SK-N-SH (cell line): ENCODE measurements around the gene ARRDC2. TPM values are rescaled to one million over a fixed set of nuclear protein-coding genes. Genes with fewer than 3 reads are reported as not detected.
A peak's percentile ranks its signal among the peaks of the same experiment; 100 is the strongest.

Experiments
- CTCF ChIA-PET: fragments of 300-600, 350-600 bp; formaldehyde crosslinking; extraction: SDS; loops from one replicate; lab custom pipeline; 2021; lab: Yijun Ruan, JAX
- POLR2A ChIA-PET: fragments of 350-600 bp; sonication (Branson Sonifier 250); formaldehyde crosslinking; extraction: SDS; loops from one replicate; lab custom pipeline; 2020; ENCODE audit warnings: antibody characterized with exemption, inconsistent platforms; lab: Yijun Ruan, JAX
- DNase-seq: peaks from one replicate; pipeline ENCODE4 v3.0.0; 2012
- H2AFZ ChIP-seq: fragments of 200-600 bp; sonication (generic); 2 replicates; pipeline ENCODE4 v1.8.1; 2016; ENCODE audit warnings: antibody characterized with exemption, mild to moderate bottlenecking, low read depth
- H3F3A ChIP-seq: fragments of 200-600 bp; sonication (generic); replicated peaks from 2 replicates; pipeline ENCODE3; 2016; ENCODE audit warnings: antibody characterized with exemption, mild to moderate bottlenecking; ENCODE audit not compliant: insufficient read depth
- H3K27ac ChIP-seq, 2 experiments: fragments of 200-500 bp in 1 of 2; fragments of 200-600 bp in 1 of 2; sonication (Bioruptor generic) in 1 of 2; sonication (generic), shearing (Covaris generic) in 1 of 2; 2 replicates each; pipeline versions ENCODE4 v1.5.1 to v1.6.1; 2014 to 2016; ENCODE audit warnings: low read depth in 2 of 2, inconsistent platforms in 1 of 2, low read length in 1 of 2, mild to moderate bottlenecking in 1 of 2, mixed read lengths in 1 of 2
- H3K27me3 ChIP-seq: fragments of 200-600 bp; sonication (generic), shearing (Covaris generic); 2 replicates; pipeline ENCODE4 v1.6.1; 2016; ENCODE audit warnings: mixed run types; ENCODE audit not compliant: insufficient read depth
- H3K36me3 ChIP-seq, 2 experiments: fragments of 200-500 bp in 1 of 2; fragments of 200-600 bp in 1 of 2; sonication (Bioruptor generic) in 1 of 2; sonication (generic) in 1 of 2; replicated peaks in 1 of 2; 2 replicates each; pipeline versions ENCODE3 to v1.5.1; 2014 to 2016; ENCODE audit warnings: low read length in 1 of 2, mild to moderate bottlenecking in 1 of 2; ENCODE audit not compliant: insufficient read depth in 2 of 2, control insufficient read depth in 1 of 2
- H3K4me1 ChIP-seq, 2 experiments: fragments of 200-500 bp in 1 of 2; fragments of 200-600 bp in 1 of 2; sonication (Bioruptor generic) in 1 of 2; sonication (generic), shearing (Covaris generic) in 1 of 2; 2 replicates each; pipeline versions ENCODE4 v1.5.1 to v1.6.1; 2014 to 2016; ENCODE audit warnings: low read depth in 1 of 2, low read length in 1 of 2, mixed run types in 1 of 2; ENCODE audit not compliant: insufficient read depth in 2 of 2, control insufficient read depth in 1 of 2
- H3K4me2 ChIP-seq: fragments of 200-600 bp; sonication (generic), shearing (Covaris generic); 2 replicates; pipeline ENCODE4 v1.6.1; 2017; ENCODE audit warnings: mixed run types
- H3K4me3 ChIP-seq, 2 experiments: fragments of 200-500 bp in 1 of 2; fragments of 200-600 bp in 1 of 2; sonication (Bioruptor generic) in 1 of 2; sonication (generic), shearing (Covaris generic) in 1 of 2; 2 replicates each; pipeline versions ENCODE4 v1.5.1 to v1.8.1; 2014 to 2016; ENCODE audit warnings: low read depth in 2 of 2, inconsistent platforms in 1 of 2, low read length in 1 of 2, mild to moderate bottlenecking in 1 of 2, mixed read lengths in 1 of 2, moderate library complexity in 1 of 2
- H3K79me2 ChIP-seq: fragments of 200-600 bp; sonication (generic); 2 replicates; pipeline ENCODE4 v1.8.1; 2017; ENCODE audit warnings: mild to moderate bottlenecking; ENCODE audit not compliant: insufficient read depth
- H3K9ac ChIP-seq: fragments of 200-600 bp; sonication (generic); 2 replicates; pipeline ENCODE4 v1.6.1; 2017; ENCODE audit warnings: mixed run types
- H3K9me2 ChIP-seq: fragments of 200-600 bp; sonication (generic); 2 replicates; pipeline ENCODE4 v1.6.1; 2017; ENCODE audit warnings: mixed run types
- H3K9me3 ChIP-seq: fragments of 200-600 bp; sonication (generic); 2 replicates; pipeline ENCODE4 v1.6.1; 2017; ENCODE audit warnings: mixed run types, mild to moderate bottlenecking, moderate library complexity
- H4K20me1 ChIP-seq: fragments of 200-600 bp; sonication (generic); 2 replicates; pipeline ENCODE4 v1.6.1; 2017; ENCODE audit warnings: mild to moderate bottlenecking, mixed run types; ENCODE audit not compliant: insufficient read depth
- CHD2 ChIP-seq: fragments of 150-350 bp; IDR thresholded peaks from 2 replicates; pipeline ENCODE4 v1.6.1; 2018; ENCODE audit warnings: low read length; ENCODE audit not compliant: partially characterized antibody
- EP300 ChIP-seq, 2 experiments: IDR thresholded peaks; 2 replicates each; pipeline versions ENCODE4 v1.4.0 to v1.6.1; 2012; ENCODE audit warnings: borderline replicate concordance in 1 of 2, low read depth in 1 of 2, low read length in 1 of 2
- EZH2phosphoT487 ChIP-seq: fragments of 200-600 bp; sonication (generic); IDR thresholded peaks from 2 replicates; pipeline ENCODE4 v1.6.1; 2017; ENCODE audit warnings: low read depth, mixed run types, mild to moderate bottlenecking, antibody characterized with exemption, moderate library complexity, borderline replicate concordance
- FOSL2 ChIP-seq: IDR thresholded peaks from 2 replicates; pipeline ENCODE4 v1.4.0; 2012; ENCODE audit warnings: low read depth, mild to moderate bottlenecking, moderate library complexity, borderline replicate concordance
- FOXJ3 ChIP-seq: sonication (generic); formaldehyde crosslinking; IDR thresholded peaks from 2 replicates; pipeline ENCODE4 v1.5.1; 2020; ENCODE audit warnings: mild to moderate bottlenecking, missing genetic modification reagents
- FOXM1 ChIP-seq: IDR thresholded peaks from 2 replicates; pipeline ENCODE4 v1.4.0; 2012; ENCODE audit warnings: low read depth, mild to moderate bottlenecking
- GABPA ChIP-seq: IDR thresholded peaks from 2 replicates; pipeline ENCODE4 v1.4.0; 2012; ENCODE audit warnings: low read depth, mild to moderate bottlenecking
- MXI1 ChIP-seq: IDR thresholded peaks from 2 replicates; pipeline ENCODE4 v1.6.1; 2012; ENCODE audit warnings: mild to moderate bottlenecking, low read depth, low read length, improper control_type of control experiment
- NFIC ChIP-seq: IDR thresholded peaks from 2 replicates; pipeline ENCODE4 v1.4.0; 2012; ENCODE audit warnings: borderline replicate concordance
- NRF1 ChIP-seq: IDR thresholded peaks from 2 replicates; pipeline ENCODE4 v1.6.1; 2012; ENCODE audit warnings: low read depth, mild to moderate bottlenecking, low read length
- POLR2AphosphoS5 ChIP-seq: IDR thresholded peaks from 2 replicates; pipeline ENCODE4 v1.6.1; 2012; ENCODE audit warnings: low read depth, low read length
- RAD21 ChIP-seq: IDR thresholded peaks from 2 replicates; pipeline ENCODE4 v1.6.1; 2012; ENCODE audit warnings: mild to moderate bottlenecking, low read length
- RCOR1 ChIP-seq: fragments of 150-350 bp; IDR thresholded peaks from 2 replicates; pipeline ENCODE4 v1.6.1; 2017; ENCODE audit warnings: antibody characterized with exemption, low read length
- RFX5 ChIP-seq: IDR thresholded peaks from 2 replicates; pipeline ENCODE4 v1.6.1; 2012; ENCODE audit warnings: mild to moderate bottlenecking, improper control_type of control experiment, low read length
- RXRA ChIP-seq: IDR thresholded peaks from 2 replicates; pipeline ENCODE4 v1.4.0; 2012; ENCODE audit warnings: low read depth, mild to moderate bottlenecking, borderline replicate concordance
- TAF1 ChIP-seq: IDR thresholded peaks from 2 replicates; pipeline ENCODE4 v1.6.1; 2012; ENCODE audit warnings: low read depth, mild to moderate bottlenecking, low read length, moderate library complexity, borderline replicate concordance
- TCF12 ChIP-seq: IDR thresholded peaks from 2 replicates; pipeline ENCODE4 v1.4.0; 2012
- TEAD4 ChIP-seq: IDR thresholded peaks from 2 replicates; pipeline ENCODE4 v1.4.0; 2012; ENCODE audit warnings: mild to moderate bottlenecking, borderline replicate concordance; ENCODE audit not compliant: insufficient read depth
- WGBS: methylation state at CpG from one replicate; pipeline ENCODE4 v1.1.6; 2017; ENCODE audit warnings: low lambda C conversion rate; 5-methylcytosine and 5-hydroxymethylcytosine counted together
- polyA plus RNA-seq, 3 experiments: library from polyadenylated mRNA; depleted of rRNA; stranded (reverse); fragments of >200 nt; gene quantifications; 2 replicates each; pipeline ENCODE4 v1.2.3, GENCODE V29; 2012
- TF ChIP-seq, protein P1 (sequence below): fragments of 150-350 bp; IDR thresholded peaks from 2 replicates; pipeline ENCODE4 v1.6.1; 2017; ENCODE audit warnings: antibody characterized with exemption, low read length, low read depth, borderline replicate concordance
- TF ChIP-seq, protein P2 (sequence below): IDR thresholded peaks from 2 replicates; pipeline ENCODE4; 2012
- TF ChIP-seq, protein P3 (sequence below): fragments of 150-350 bp; IDR thresholded peaks from 2 replicates; pipeline ENCODE4 v1.6.1; 2016; ENCODE audit warnings: mild to moderate bottlenecking, low read depth, low read length

ARRDC2 gene
- polyA plus RNA-seq (2012; rRNA removed) = 5.5 and 6.3 TPM in 2 replicates
- 3.9 and 4.9 TPM in 2 replicates for polyA plus RNA-seq (2012; cell fraction: cytosol; rRNA removed)
- 14.9 and 22.3 TPM in 2 replicates for polyA plus RNA-seq (2012; cell fraction: nucleus; rRNA removed)

DNA sequence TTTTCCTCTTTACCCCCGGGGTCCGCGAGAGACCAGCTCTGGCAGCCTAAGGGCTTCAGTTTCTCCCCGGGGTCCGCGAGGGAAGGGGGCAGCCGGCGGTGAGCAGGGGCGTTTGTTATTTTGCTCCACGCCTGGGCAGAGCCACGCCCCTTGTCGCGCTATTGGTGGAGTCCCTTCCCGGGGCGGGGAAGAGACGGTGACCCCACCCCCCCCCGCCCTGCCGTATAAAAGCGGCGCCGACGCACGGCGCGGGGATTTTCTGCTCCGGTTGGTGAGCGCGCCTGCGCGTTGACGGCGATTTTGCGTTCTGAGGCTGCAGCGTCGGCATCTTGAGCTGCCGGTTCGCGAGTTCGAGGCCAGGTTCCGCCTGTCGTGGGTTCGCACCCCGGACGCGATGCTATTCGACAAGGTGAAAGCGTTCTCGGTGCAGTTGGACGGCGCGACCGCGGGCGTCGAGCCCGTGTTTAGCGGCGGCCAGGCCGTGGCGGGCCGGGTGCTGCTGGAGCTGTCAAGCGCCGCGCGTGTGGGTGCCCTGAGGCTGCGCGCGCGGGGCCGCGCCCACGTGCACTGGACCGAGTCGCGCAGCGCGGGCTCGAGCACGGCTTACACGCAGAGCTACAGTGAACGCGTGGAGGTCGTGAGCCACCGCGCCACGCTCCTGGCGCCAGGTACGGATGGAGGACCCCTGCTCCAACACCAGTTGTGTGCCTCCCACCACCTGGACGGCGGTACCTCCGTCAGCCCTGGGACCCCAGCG lies at the start of gene ARRDC2:
TSS of gene ARRDC2 (plus strand) at position 254 of the 757 bp plus-strand sequence. CDS start at position 395, 141 bp downstream.
- Histone ChIP-seq H3K9me3 (no peaks in the 10 kb centered on the region), H2AFZ (peak within 1 kb of the TSS; percentile 67; the same call in 1 of the 2 replicates), H3K4me3 (peak within 1 kb of the TSS; percentile 47 to 73), H3K9ac (peak within 1 kb of the TSS; percentile 40; the same call in 1 of the 2 replicates), H4K20me1 (no peaks in the 10 kb centered on the region), H3K4me1 (peaks cover 6 to 13% of the 10 kb centered on the region in 2 experiments; a peak in 2 of 4 replicates), H3K27me3 (no peaks in the 10 kb centered on the region), H3F3A (peaks cover 7% of the 10 kb centered on the region), H3K27ac (peak within 1 kb of the TSS in 1 of 2 experiments; percentile 42; a peak in 3 of 4 replicates), H3K9me2 (no peaks in the 10 kb centered on the region), H3K36me3 (peaks cover 5 to 11% of the 10 kb centered on the region in 2 experiments), H3K79me2 (no peaks in the 10 kb centered on the region), H3K4me2 (peak within 1 kb of the TSS; percentile 99)
- peak; percentile 100 for DNase-seq
- POLR2A ChIA-PET = interaction anchor here (0.9 kb wide), 1 partner anchor 149 kb away, joined by 3 read pairs; the partner anchor contains the start of gene RPL18A
- CTCF ChIA-PET = interaction anchor here (0.7 to 5.6 kb wide), 29 partner anchors 11 to 246 kb away, joined by 3 to 118 read pairs (median 4); partner anchors contain the start of genes CCDC124, RAB3A and SLC5A5
- TF ChIP-seq RFX5 (no peak), TCF12 (no peak), RAD21 (no peak), NRF1 (peak; percentile 70), POLR2AphosphoS5 (peak; percentile 41; the same call in 1 of the 2 replicates), RCOR1 (peak; percentile 68), MXI1 (no peak), NFIC (no peak)
- TF ChIP-seq, protein P1, sequence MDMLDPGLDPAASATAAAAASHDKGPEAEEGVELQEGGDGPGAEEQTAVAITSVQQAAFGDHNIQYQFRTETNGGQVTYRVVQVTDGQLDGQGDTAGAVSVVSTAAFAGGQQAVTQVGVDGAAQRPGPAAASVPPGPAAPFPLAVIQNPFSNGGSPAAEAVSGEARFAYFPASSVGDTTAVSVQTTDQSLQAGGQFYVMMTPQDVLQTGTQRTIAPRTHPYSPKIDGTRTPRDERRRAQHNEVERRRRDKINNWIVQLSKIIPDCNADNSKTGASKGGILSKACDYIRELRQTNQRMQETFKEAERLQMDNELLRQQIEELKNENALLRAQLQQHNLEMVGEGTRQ = no peak
- TF ChIP-seq, protein P2, sequence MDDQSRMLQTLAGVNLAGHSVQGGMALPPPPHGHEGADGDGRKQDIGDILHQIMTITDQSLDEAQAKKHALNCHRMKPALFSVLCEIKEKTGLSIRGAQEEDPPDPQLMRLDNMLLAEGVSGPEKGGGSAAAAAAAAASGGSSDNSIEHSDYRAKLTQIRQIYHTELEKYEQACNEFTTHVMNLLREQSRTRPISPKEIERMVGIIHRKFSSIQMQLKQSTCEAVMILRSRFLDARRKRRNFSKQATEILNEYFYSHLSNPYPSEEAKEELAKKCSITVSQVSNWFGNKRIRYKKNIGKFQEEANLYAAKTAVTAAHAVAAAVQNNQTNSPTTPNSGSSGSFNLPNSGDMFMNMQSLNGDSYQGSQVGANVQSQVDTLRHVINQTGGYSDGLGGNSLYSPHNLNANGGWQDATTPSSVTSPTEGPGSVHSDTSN = no peak
- 44% methylated on average over 16 of the region's 92 CpGs for WGBS

DNA sequence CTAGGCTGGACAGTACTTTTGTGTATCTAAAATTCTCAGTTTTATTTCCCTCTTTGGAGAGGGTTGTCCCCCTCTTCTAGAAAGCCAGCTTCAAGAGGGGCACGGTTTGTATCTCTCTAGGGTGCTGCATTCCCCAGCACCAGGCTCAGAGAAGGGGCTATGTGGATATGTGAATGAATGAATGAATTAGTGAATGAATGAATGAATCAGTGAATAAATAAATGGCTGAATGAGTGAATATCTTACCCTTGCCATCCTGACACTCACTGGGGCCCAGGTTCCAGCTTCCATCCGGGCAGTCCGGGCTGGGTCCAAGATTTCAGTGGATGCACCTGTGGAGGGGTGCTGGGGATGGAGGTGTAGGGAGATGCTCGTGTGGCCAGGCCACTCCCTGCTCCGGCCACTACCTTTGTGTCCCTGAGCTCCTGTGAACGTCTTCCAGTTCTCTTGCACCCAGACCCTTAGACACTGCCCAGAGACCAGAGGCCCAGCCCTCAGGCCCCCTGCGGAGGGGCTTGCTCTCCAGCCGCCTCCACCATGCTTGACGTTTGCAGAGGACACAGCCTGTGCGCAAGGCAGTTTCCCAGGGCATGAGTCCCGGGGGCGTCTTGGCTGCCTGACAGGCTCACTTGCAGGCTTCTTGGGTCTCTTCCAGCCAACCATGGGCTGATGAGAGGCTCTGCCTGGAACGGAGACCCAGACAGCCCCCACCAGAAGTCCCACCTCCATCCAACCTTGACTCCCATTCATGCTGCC lies 43.9 kb upstream of the ARRDC2 start:
- WGBS = 65% methylated on average over 6 of the region's 13 CpGs
- H3K79me2 ChIP-seq = no peaks in the 10 kb centered on the region
- DNase-seq = no peak
- H3K4me1 ChIP-seq = peaks cover 0 to 13% of the 10 kb centered on the region in 2 experiments; a peak in 2 of 4 replicates
- H2AFZ ChIP-seq = no peak overlapping the region
- no peak overlapping the region for H3K4me3 ChIP-seq
- H3K9me2 ChIP-seq = no peaks in the 10 kb centered on the region
- H3K9me3 ChIP-seq = no peaks in the 10 kb centered on the region
- H3K27ac ChIP-seq = no peak overlapping the region
- 0 out of 2 replicates have a peak, but pooled peaks cover 4% of the 10 kb centered on the region for H3K27me3 ChIP-seq
- no peaks in the 10 kb centered on the region for H4K20me1 ChIP-seq
- POLR2A ChIA-PET = no interaction called here
- no peaks in the 10 kb centered on the region for H3K36me3 ChIP-seq
- CTCF ChIA-PET = interaction anchor here (1.2 to 2.3 kb wide), 4 partner anchors 10 to 578 kb away, joined by 3 to 10 read pairs (median 6); no protein-coding TSS in a partner anchor
- H3K4me2 ChIP-seq = no peak overlapping the region
- no peak overlapping the region for H3K9ac ChIP-seq
- no peaks in the 10 kb centered on the region for H3F3A ChIP-seq
- TF ChIP-seq RXRA (no peak), CHD2 (no peak), TEAD4 (no peak), FOXJ3 (CRISPR knock-in tag) (no peak), NFIC (no peak), TAF1 (no peak), EZH2phosphoT487 (no peak), RAD21 (no peak), TCF12 (no peak), EP300 (IDR thresholded peaks at IDR 0.05; ENCODE audit: borderline replicate concordance in 1 of 2, low read depth in 1 of 2, low read length in 1 of 2) (no peak), FOXM1 (no peak), GABPA (no peak), FOSL2 (no peak)
- TF ChIP-seq, protein P3, sequence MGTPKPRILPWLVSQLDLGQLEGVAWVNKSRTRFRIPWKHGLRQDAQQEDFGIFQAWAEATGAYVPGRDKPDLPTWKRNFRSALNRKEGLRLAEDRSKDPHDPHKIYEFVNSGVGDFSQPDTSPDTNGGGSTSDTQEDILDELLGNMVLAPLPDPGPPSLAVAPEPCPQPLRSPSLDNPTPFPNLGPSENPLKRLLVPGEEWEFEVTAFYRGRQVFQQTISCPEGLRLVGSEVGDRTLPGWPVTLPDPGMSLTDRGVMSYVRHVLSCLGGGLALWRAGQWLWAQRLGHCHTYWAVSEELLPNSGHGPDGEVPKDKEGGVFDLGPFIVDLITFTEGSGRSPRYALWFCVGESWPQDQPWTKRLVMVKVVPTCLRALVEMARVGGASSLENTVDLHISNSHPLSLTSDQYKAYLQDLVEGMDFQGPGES = no peak
